ENCODE measurements around the gene C16orf54. TPM values are rescaled to one million over a fixed set of nuclear protein-coding genes. Genes with fewer than 3 reads are reported as not detected.
A peak's percentile ranks its signal among the peaks of the same experiment; 100 is the strongest.
"Not testable (repeated sequence)": the region's sequence is repeated elsewhere in the genome, so short reads cannot be mapped to it uniquely, and the experiment has no call there.

C16orf54 gene
- total RNA-seq, 6 experiments from 2014 or later, result not detected

- H3K27me3 Mint-ChIP-seq (ENCODE audit: insufficient read depth), result peaks cover 14% of the 10 kb centered on the region
- TF ChIP-seq CTCF (IDR thresholded peaks at IDR 0.05), result peak; percentile 85
- DNase-seq, result peak; percentile 73
- H3K9me3 Mint-ChIP-seq, result no peaks in the 10 kb centered on the region; the same call in 1 of the 2 replicates
- H3K4me1 Mint-ChIP-seq (ENCODE audit: low read depth), result peaks cover 15% of the 10 kb centered on the region
- peak overlapping the region; percentile 36; the same call in 1 of the 2 replicates for H3K27ac Mint-ChIP-seq
- H3K36me3 Mint-ChIP-seq (ENCODE audit: low read depth), result no peaks in the 10 kb centered on the region
- H3K4me3 Mint-ChIP-seq, result peak overlapping the region; percentile 50
Observed at GRCh38 chr16:29710227-29711219, 35.3 kb downstream of the C16orf54 start.

- Mint-ChIP-seq H3K4me1 (ENCODE audit: low read depth) (peaks cover 15% of the 10 kb centered on the region), H3K4me3 (peak overlapping the region; percentile 50; the same call in 1 of the 2 replicates)
- DNase-seq; H3K36me3 Mint-ChIP-seq (ENCODE audit: low read depth); H3K27ac Mint-ChIP-seq; H3K9me3 Mint-ChIP-seq; H3K27me3 Mint-ChIP-seq (ENCODE audit: insufficient read depth): not testable (repeated sequence)
Observed at GRCh38 chr16:29709657-29710056, 36.1 kb downstream of the C16orf54 start.

GRCh38 chr16:29708917-29709600, 36.7 kb downstream of the C16orf54 start:
- Mint-ChIP-seq H3K27ac (no peak overlapping the region), H3K36me3 (ENCODE audit: low read depth) (no peaks in the 10 kb centered on the region), H3K4me1 (ENCODE audit: low read depth) (peaks cover 15% of the 10 kb centered on the region), H3K27me3 (ENCODE audit: insufficient read depth) (peaks cover 6% of the 10 kb centered on the region), H3K4me3 (no peak overlapping the region), H3K9me3 (no peaks in the 10 kb centered on the region; the same call in 1 of the 2 replicates)
- DNase-seq, result no peak
- TF ChIP-seq CTCF (IDR thresholded peaks at IDR 0.05), result no peak

GRCh38 chr16:29707160-29707559, 38.6 kb downstream of the C16orf54 start:
- H3K27me3 Mint-ChIP-seq (ENCODE audit: insufficient read depth); H3K27ac Mint-ChIP-seq; DNase-seq; H3K9me3 Mint-ChIP-seq; H3K36me3 Mint-ChIP-seq (ENCODE audit: low read depth); H3K4me3 Mint-ChIP-seq: not testable (repeated sequence)
- H3K4me1 Mint-ChIP-seq (ENCODE audit: low read depth), result peaks cover 15% of the 10 kb centered on the region

GRCh38 chr16:29705030-29705429, 40.8 kb downstream of the C16orf54 start:
- Mint-ChIP-seq H3K27ac (no peak overlapping the region), H3K36me3 (ENCODE audit: low read depth) (no peaks in the 10 kb centered on the region), H3K4me1 (ENCODE audit: low read depth) (peaks cover 16% of the 10 kb centered on the region), H3K9me3 (no peaks in the 10 kb centered on the region; the same call in 1 of the 2 replicates), H3K27me3 (ENCODE audit: insufficient read depth) (peaks cover 5% of the 10 kb centered on the region), H3K4me3 (no peak overlapping the region)
- no peak for TF ChIP-seq CTCF (IDR thresholded peaks at IDR 0.05)
- no peak for DNase-seq

GRCh38 chr16:29702269-29702668, 43.5 kb downstream of the C16orf54 start:
- H3K9me3 Mint-ChIP-seq, result peaks cover 8% of the 10 kb centered on the region
- peaks cover 18% of the 10 kb centered on the region for H3K4me1 Mint-ChIP-seq (ENCODE audit: low read depth)
- H3K27me3 Mint-ChIP-seq (ENCODE audit: insufficient read depth), result peaks cover 6% of the 10 kb centered on the region
- no peak overlapping the region for H3K4me3 Mint-ChIP-seq
- DNase-seq, result no peak
- TF ChIP-seq CTCF (IDR thresholded peaks at IDR 0.05), result no peak
- 0 out of 2 replicates have a peak, but pooled peaks cover 5% of the 10 kb centered on the region for H3K36me3 Mint-ChIP-seq (ENCODE audit: low read depth)
- H3K27ac Mint-ChIP-seq, result no peak overlapping the region

Measured in HFFc6 (cell line).